IPS-NIHi7 (cell line): ENCODE data around the gene CPEB4.
A peak's percentile ranks its signal among the peaks of the same experiment; 100 is the strongest.

Experiments
- DNase-seq: peaks from one replicate; pipeline ENCODE4 v3.0.0; 2012; ENCODE audit warnings: mixed read lengths; ENCODE audit errors: extremely low spot score

Gene CPEB4

DNA sequence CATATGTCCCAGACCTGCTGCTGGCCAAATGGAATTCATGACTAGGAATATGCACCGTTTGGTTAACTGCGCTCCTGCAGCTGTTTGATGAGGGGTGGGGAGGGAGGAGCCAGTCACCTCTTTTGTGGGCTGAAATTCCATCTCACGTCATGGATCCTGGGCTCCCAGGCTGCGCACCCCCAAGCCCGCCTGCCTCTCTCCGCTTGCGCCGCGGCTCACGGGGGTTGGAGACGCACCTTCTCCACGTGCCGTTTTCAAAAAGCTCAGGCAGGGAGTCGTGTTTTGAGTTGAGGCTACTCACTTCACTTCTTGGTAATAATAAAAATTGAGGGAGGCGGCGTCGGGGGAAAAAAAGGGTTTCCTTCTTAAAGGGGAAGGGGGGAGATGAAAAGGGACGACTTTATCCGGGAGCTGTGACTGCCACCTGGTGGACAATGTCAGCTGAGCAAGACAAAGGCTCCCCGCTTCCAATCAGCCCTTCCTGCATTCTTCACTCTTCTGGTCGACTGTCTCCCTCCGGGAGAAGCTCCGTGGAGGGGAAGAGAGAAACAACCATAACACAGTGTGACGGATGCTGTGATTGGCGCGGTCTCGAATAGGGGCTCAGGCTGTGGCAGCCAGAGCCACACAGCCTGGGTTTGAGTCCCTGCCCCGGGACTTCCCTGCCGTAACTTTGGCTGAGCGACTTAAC lies 84.9 kb downstream of the CPEB4 start:
- DNase-seq, result peak; percentile 89

DNA sequence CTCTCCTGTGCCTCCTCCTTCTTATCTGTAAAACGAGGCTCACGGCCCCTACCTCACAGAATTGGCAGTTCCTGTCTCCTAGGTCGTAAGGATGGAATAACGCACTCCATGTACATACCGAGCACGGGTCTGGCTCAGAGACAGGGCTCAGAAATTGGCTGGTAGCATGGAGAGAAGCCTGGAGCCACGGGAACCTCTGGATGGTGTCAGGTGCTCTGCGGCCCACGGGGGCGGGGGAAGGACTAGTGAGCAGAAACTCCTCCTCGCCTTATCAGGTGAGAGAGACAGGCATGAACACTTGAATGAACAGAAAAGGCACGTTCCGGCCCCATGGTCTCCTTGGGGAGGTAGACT lies 85.4 kb downstream of the CPEB4 start:
- peak; percentile 64 for DNase-seq

DNA sequence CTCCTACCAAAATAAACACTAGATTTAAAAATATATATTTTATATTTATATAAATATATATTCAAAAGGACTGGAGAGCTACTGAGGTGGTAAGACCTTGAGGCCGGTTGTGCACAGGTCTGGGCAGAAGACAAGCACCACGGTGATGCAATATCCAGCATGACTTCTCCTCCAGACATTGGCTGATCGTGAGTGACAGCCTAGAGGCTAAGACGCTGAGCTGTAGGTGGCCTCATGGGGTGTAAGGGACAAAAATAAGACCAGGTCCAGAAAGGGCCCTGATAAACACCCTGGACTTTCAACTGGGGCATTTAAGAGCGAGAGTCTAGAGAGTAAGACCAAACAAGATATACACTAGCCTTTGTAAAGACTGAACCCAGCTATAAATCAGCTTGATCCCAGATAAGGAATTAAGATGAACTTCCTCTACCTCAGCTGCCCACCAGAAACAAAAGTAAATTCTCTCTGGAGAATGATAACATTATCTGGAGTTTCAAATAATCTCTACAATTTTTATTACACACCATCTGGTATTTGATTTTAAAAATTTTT lies 86.6 kb downstream of the CPEB4 start:
- no peak for DNase-seq

DNA sequence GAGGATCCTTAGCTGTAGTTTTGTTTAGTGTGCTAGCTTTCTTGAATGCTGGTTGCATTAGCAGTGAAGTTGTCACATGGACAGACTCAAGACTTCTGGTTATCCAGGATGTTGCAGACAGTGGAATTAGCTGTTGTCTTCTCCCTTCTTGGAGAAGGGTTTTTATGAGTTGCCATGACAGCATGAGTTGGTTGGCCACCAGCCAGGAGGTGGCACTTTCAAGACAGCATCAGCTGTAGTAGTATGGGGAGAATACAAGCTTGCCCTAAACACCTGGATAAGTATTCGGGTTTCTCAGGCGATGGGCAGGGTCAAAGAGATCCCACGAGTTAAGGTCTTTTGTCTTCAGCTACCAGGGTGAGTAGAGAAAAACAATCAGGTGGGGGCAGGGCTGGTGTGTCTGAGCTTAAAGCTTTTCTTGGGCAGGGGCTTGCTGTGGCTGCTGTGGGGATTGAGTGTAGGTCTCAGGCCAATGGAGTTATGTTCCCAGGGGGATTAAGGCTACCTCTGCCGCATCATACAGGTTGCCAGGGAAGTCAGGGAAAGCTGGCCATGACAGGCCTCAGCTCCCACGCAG lies 93.1 kb downstream of the CPEB4 start:
- no peak for DNase-seq

DNA sequence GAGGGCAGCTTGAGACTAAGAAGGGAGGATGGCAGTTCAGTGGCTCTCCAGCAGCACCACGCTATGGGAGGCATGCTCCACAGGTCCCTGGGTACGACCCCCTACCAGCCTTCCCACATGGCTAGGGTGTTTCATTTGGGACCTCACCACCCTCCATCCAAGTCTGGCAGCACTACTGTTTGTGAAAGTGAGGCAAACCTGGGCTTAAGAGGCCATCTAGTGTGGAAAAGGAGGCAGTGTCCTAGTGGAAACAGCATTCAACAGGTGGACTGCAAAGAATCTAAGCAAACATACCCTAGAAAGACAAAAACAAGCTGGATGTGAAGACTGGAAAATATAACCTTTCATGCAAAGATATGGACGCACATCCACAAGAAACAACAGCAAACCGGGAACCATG lies 96.1 kb downstream of the CPEB4 start:
- DNase-seq, result peak; percentile 56

DNA sequence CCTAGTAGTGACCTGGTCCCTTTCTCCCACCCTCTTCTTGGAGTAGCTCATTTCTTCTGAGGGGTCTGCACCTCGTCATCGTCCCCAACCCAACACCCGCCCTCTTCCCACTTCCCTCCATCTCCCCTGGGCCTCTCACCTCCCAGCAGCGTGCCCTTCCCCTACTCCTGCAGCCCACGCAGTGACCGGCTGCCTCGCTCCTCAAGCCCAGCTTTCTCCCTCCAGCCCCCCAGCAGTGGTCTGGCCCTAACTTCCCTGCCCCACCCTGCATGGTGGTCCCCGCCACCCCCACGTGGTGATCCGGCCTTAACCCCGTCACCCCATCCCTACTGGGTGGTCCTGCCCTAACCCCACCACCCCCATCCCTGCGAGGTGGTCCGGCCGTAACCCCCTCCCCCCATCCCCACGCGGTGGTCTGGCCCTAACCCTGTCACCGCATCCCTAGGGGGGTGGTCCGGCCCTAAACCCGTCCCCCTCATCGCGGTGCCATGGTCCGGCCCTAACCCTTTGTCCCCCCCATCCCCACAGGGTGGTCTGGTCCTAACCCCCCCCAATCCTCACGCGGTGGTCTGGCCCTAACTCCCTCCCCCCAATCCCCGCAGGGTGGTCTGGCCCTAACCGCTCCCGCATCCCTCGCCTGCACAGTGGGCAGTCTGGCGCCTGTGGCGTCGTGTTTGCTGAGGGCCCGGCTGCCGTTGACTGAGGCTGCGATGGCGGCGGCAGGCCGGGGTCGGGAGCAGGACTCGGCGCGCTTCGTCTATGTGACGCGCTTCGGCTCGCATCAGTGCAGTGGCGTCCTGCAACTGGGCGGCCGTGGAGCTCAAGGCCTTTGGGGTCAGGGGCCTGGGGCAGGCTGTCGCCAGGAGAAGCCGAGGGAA lies 100.6 kb downstream of the CPEB4 start, which contains the start of gene C5orf47:
C5orf47 (plus strand) TSS at position 617 of the 878 bp plus-strand sequence; CDS start at position 711, 94 bp downstream.
- no peak for DNase-seq

DNA sequence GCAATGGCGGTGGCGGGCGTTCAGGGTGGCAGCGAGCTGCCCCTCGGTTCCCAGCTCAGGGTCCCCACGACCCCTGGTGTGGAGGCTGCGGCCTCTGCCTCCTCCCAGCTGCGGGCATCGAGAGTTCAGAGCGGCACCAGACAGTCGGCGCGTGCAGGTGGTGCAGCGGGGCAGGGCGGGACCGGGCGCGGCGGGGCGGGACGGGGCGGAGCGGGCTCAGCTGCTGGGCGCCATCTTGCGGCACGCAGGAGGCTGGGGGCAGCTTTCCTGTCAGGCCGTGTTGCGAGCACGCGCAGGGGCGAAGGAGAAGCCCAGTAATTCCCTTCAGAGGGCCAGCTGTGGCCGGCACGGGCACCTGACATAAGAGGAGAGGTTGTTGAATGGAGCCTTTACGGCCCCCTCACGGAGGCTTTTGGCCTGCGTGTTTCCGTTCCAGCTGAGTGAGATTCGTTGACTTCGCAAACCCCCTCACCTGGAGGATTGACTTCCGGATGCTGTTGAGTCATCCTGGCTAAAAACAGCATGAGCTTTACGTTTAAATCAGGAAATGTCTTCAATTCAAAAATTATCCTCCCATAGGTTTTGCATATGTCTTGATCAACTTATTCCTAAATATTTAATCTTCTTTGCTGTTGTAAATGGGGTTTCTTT lies 101.4 kb downstream of the CPEB4 start:
- no peak for DNase-seq

DNA sequence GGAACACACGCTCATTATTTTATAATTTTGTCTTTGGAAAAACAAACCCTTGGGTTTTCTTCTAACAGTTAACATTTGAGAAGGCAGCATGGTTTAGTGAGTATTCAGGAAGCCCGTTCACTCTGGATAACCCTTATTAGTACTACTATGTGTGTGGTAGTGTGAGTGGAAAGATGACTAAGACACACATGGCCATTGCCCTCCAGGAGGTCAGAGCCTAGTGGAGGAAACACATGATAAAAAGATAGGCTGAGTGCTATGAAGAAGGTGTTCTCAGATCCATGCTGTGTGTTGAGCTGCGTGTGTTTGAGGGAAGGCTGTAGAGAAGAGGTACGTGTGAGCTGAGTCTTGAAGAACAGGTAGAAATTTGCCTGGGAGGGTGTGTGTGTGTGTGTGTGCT lies 109.2 kb downstream of the CPEB4 start:
- DNase-seq, result no peak

DNA sequence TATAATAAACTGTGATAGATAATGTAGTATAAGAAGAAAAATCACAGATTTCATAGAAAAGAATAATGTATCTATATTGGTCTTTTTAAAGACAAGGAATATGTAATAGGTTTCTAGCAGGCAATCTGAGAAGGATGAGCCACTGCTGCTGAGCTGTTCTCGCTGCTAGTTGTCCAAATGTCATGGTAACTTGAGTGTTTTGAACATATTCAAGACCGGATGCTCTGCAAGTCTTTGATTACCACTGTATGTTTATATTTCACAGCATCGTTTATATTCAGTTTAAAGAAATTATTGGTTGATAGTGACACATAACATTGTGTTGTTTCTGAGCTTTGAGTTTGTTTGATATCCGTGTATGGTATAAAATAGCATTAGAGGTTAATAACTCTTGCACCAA lies 110.4 kb downstream of the CPEB4 start:
- no peak for DNase-seq

DNA sequence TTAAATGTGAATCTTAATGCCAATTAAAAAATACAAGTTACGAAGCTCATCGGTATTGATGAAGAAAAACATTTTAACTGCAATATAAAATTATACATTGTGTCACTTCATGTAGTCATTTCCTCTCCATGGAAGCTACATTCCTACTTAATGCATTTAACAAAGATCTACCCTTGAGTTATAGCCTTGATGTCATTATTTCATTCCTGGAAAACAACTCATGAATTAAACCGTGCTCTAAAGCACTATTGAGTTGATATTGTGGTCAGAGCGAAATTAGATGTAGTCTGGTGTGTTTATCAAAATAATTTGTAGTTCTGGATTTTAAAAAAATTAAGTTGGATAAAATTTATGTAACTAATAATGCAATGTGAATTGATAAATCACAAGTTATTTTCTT lies 111.9 kb downstream of the CPEB4 start:
- DNase-seq, result no peak

DNA sequence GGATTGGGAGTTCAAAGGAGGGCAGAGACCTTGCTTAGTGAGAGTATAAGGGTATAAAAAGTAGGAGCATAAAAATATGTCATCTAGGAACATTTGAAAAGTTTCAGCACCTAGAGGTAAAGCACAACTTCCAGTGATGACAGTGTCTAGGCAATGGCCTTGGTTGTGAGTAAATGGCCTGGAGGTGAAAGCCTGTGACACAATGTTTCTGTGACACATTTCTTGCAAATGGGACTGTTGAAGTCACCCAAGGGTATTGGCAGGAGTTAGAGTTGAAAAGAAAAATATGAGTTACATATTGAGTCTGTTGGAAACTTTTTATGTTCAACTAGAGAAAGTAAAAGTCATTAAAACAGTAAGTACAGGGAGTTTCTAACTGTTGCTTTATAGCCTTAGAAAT lies 115.6 kb downstream of the CPEB4 start:
- DNase-seq, result no peak

DNA sequence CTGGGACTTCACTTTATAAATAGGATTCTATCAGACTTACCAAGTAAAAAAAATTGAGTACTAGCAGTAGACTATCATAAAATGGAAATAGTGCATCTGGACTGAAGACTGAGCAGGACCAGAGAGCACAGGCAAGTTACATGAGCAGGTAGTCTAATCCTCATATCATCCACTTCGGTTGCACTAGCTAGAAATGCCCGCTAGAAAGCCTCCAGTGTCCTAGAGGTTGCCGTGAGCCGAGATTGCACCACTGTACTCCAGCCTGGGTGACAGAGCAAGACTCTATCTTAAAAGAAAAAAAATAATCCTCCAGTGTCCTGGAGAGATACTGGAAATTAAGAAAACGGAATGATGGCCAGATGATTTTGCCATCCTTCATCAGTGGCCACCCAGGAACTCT lies 120.8 kb downstream of the CPEB4 start:
- DNase-seq, result no peak

DNA sequence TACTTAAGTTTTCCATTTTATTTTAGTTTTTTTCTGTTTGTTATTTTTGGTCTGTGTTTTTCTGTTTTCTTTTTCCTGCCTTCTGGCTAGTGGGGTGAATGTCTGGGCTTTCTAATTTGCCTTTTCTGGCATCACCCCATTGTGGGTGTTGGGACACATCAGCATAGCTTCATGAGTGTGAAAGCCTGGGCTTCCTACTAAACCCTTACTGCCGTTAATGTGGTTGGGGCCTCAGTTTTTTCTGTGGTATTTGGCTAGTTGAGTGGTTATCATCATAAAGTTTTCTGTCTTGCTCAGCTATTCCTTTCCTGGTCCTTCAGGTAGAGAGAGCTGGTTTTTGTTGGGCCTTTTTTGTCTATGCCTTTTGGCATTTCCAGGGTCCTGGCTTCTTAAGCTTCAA lies 122.2 kb downstream of the CPEB4 start:
- no peak for DNase-seq

DNA sequence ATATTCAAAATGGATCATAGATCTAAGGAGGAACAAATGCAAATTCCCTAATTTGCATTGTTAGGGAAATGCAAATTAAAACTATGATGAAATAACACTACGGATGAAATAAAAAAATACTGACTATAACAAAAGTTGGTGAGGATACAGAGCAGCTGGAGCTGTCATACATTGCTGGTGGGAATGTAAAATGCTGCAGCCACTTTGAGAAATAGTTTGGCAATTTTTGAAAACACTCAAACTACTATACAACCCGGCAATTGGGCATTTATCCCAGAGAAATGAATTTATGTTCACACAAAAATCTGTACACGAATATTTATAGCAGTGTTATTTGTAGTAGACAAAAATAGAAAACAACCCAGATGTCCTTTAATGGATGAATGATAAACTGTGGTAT lies 123.3 kb downstream of the CPEB4 start:
- no peak for DNase-seq
